Kidney (tissue), 14 donors: ENCODE data around the gene IQGAP3. TPM values are rescaled to one million over a fixed set of nuclear protein-coding genes. Genes with fewer than 3 reads are reported as not detected.
A peak's percentile ranks its signal among the peaks of the same experiment; 100 is the strongest.

ENCODE experiments used
- DNase-seq, 5 donors: peaks; one replicate each; pipeline ENCODE4 v3.0.0-alpha.2; 2013 to 2020
- FAIRE-seq: peaks from 2 replicates; lab custom pipeline; 2012; peaks lifted over from hg19 to GRCh38; lab: Jason Lieb, UNC
- H3K27ac ChIP-seq, 2 donors: one replicate each; pipeline ENCODE4 v1.7.0; 2013; ENCODE audit warnings: low read depth in 2 of 2, low read length in 2 of 2, inconsistent platforms in 1 of 2
- H3K27me3 ChIP-seq: one replicate; pipeline ENCODE4 v1.7.1; 2013; ENCODE audit warnings: low read length, inconsistent platforms; ENCODE audit not compliant: control insufficient read depth, insufficient read depth
- H3K36me3 ChIP-seq, 3 donors: one replicate each; pipeline versions ENCODE4 v1.7.0 to v1.7.1; 2013; ENCODE audit warnings: low read length in 3 of 3, control low read depth in 1 of 3, inconsistent platforms in 1 of 3; ENCODE audit not compliant: insufficient read depth in 3 of 3, control insufficient read depth in 2 of 3
- H3K4me1 ChIP-seq, 3 donors: one replicate each; pipeline versions ENCODE4 v1.7.0 to v1.7.1; 2013; ENCODE audit warnings: low read length in 3 of 3, inconsistent platforms in 1 of 3, low read depth in 1 of 3; ENCODE audit not compliant: control insufficient read depth in 2 of 3, insufficient read depth in 2 of 3
- H3K4me3 ChIP-seq, 3 donors: one replicate each; pipeline versions ENCODE4 v1.7.0 to v1.8.1; 2013; ENCODE audit warnings: low read length in 3 of 3, control low read depth in 1 of 3, inconsistent platforms in 1 of 3
- H3K9ac ChIP-seq, 3 donors: one replicate each; pipeline versions ENCODE4 v1.7.0 to v1.7.1; 2013; ENCODE audit warnings: low read length in 3 of 3, control low read depth in 1 of 3, inconsistent platforms in 1 of 3
- H3K9me3 ChIP-seq, 3 donors: one replicate each; pipeline versions ENCODE4 v1.7.0 to v1.7.1; 2013; ENCODE audit warnings: low read length in 3 of 3, control low read depth in 1 of 3, inconsistent platforms in 1 of 3; ENCODE audit not compliant: control insufficient read depth in 2 of 3, insufficient read depth in 1 of 3
- CTCF ChIP-seq: IDR thresholded peaks from 3 replicates; pipeline ENCODE4 v1.5.1; 2012; ENCODE audit warnings: mild to moderate bottlenecking, moderate library complexity, borderline replicate concordance; ENCODE audit not compliant: insufficient read depth; ENCODE audit errors: extremely low read depth
- intact Hi-C: fragments of 100-400 bp; cut with DNase I; formaldehyde crosslinking; loops from one replicate; pipeline ENCODE4 v1.11.1; 2022
- polyA plus RNA-seq: library from polyadenylated mRNA; stranded (reverse); fragments of 350-450 nt; fragmentation: Illumina TruSeq; extraction: RNeasy Lipid Tissue Mini Kit (QIAGEN cat#74804); gene quantifications from one replicate; pipeline ENCODE4 v1.2.3, GENCODE V29; 2014; ENCODE audit warnings: low read depth, low replicate concordance; ENCODE audit not compliant: insufficient read depth
- total RNA-seq: library from RNA; stranded (reverse); fragmentation: NEBNext Ultra II Directional; extraction: Animal tissue kit (Norgen Biotek cat#: 25700); gene quantifications from one replicate; pipeline ENCODE4 v1.2.1, GENCODE V29; 2021
- donor health status: control.
- donor health status: control.
- donor health status: control.
- donor health status: control.
- donor health status: control.
- donor health status: DM: yes; HTN: yes; CAD: no.
- donor health status: Normal renal cell carcinoma (clear cell type).

The IQGAP3 gene
- total and polyA plus RNA-seq, 2 donors from 2014 or later, result 0.13 to 1.7 TPM

- H3K4me3 ChIP-seq, result peak overlapping the region in 1 of 3 donors; percentile 21
- DNase-seq (peak in 4 of 5 donors; percentile 70 to 85 (median 75)), FAIRE-seq (no peak)
- peaks cover 0 to 7% (median 0%) of the 10 kb centered on the region in 3 donors for H3K36me3 ChIP-seq
- no peaks in the 10 kb centered on the region for H3K27me3 ChIP-seq
- H3K9ac ChIP-seq, result peak overlapping the region in 1 of 3 donors; percentile 67
- intact Hi-C loops, result no loop called here
- no peak for TF ChIP-seq CTCF
- no peaks in the 10 kb centered on the region for H3K9me3 ChIP-seq
- peaks cover 0 to 72% (median 48%) of the 10 kb centered on the region in 3 donors for H3K4me1 ChIP-seq
- H3K27ac ChIP-seq, result peak overlapping the region; percentile 56 to 66
These were observed 83.0 kb downstream of the IQGAP3 start for GRCh38 chr1:156489166-156489934.

- no peak overlapping the region for H3K4me3 ChIP-seq
- H3K9ac ChIP-seq, result no peak overlapping the region
- H3K27ac ChIP-seq, result no peak overlapping the region
- H3K9me3 ChIP-seq, result no peaks in the 10 kb centered on the region
- H3K4me1 ChIP-seq, result peaks cover 0 to 65% (median 46%) of the 10 kb centered on the region in 3 donors
- intact Hi-C loops, result no loop called here
- no peak for TF ChIP-seq CTCF
- no peak for DNase-seq
- no peak for FAIRE-seq
- no peaks in the 10 kb centered on the region for H3K27me3 ChIP-seq
- peaks cover 0 to 7% (median 0%) of the 10 kb centered on the region in 3 donors for H3K36me3 ChIP-seq
These were observed 83.7 kb downstream of the IQGAP3 start for GRCh38 chr1:156488566-156489165.

GRCh38 chr1:156487862-156488261, 84.5 kb downstream of the IQGAP3 start:
- H3K27me3 ChIP-seq, result no peaks in the 10 kb centered on the region
- no peak overlapping the region for H3K4me3 ChIP-seq
- no peak overlapping the region for H3K9ac ChIP-seq
- peaks cover 0 to 57% (median 38%) of the 10 kb centered on the region in 3 donors for H3K4me1 ChIP-seq
- DNase-seq, result peak in 1 of 5 donors; percentile 46
- H3K27ac ChIP-seq, result no peak overlapping the region
- FAIRE-seq, result no peak
- no peak for TF ChIP-seq CTCF
- intact Hi-C loops, result no loop called here
- no peaks in the 10 kb centered on the region for H3K9me3 ChIP-seq
- peaks cover 0 to 9% (median 2%) of the 10 kb centered on the region in 3 donors for H3K36me3 ChIP-seq
